A673 (cell line): Measurements from ENCODE around the gene STOX1. TPM values are rescaled to one million over a fixed set of nuclear protein-coding genes. Genes with fewer than 3 reads are reported as not detected.

ENCODE experiments used
- Bru-seq: library from RNA; stranded (reverse); fragments of 400-500 nt; gene quantifications from one replicate; lab custom pipeline; 2021; lab: Mats Ljungman, UMichigan
- BruChase-seq, 2 experiments: library from RNA; stranded (reverse); fragments of 400-500 nt; gene quantifications; one replicate each; lab custom pipeline; 2021; lab: Mats Ljungman, UMichigan
- BruUV-seq: library from RNA; stranded (reverse); fragments of 400-500 nt; replicated peaks from 2 replicates; lab custom pipeline; 2021; lab: Mats Ljungman, UMichigan
- CTCF ChIA-PET: fragments of 300-600 bp; sonication (Branson Sonifier 250); formaldehyde crosslinking; loops from one replicate; lab custom pipeline; 2022; ENCODE audit warnings: antibody characterized with exemption; lab: Charles Lee
- POLR2A ChIA-PET: fragments of 300-600 bp; sonication (Branson Sonifier 250); formaldehyde crosslinking; loops from one replicate; lab custom pipeline; 2022; ENCODE audit warnings: antibody characterized with exemption; ENCODE audit not compliant: low non-redundant PET; lab: Charles Lee
- DNase-seq: peaks from one replicate; pipeline ENCODE4 v3.0.0-alpha.2; 2015; ENCODE audit warnings: low spot score
- H3K27ac ChIP-seq: fragments of 200-600 bp; sonication (generic); 2 replicates; pipeline ENCODE4 v1.5.1; 2016; ENCODE audit warnings: mixed run types, low read depth, mild to moderate bottlenecking, mixed read lengths, antibody characterized with exemption, low read length; ENCODE audit not compliant: poor library complexity, severe bottlenecking
- H3K27me3 ChIP-seq: fragments of 200-600 bp; sonication (generic); replicated peaks from 2 replicates; pipeline ENCODE4 v1.6.1; 2017; ENCODE audit warnings: mixed run types, low read depth, mild to moderate bottlenecking, mixed read lengths, antibody characterized with exemption, low read length; ENCODE audit not compliant: insufficient read depth, poor library complexity
- H3K36me3 ChIP-seq: fragments of 200-600 bp; sonication (generic); 2 replicates; pipeline ENCODE4 v1.6.1; 2016; ENCODE audit warnings: mixed run types, mild to moderate bottlenecking, mixed read lengths, antibody characterized with exemption, low read length; ENCODE audit not compliant: insufficient read depth, poor library complexity, severe bottlenecking
- H3K4me1 ChIP-seq: fragments of 200-600 bp; sonication (generic); 2 replicates; pipeline ENCODE4 v1.6.1; 2017; ENCODE audit warnings: mixed run types, mild to moderate bottlenecking, mixed read lengths, antibody characterized with exemption, low read length; ENCODE audit not compliant: insufficient read depth, poor library complexity, severe bottlenecking
- H3K4me3 ChIP-seq: fragments of 200-600 bp; sonication (generic); 2 replicates; pipeline ENCODE4 v1.5.1; 2016; ENCODE audit warnings: low read depth, mixed run types, mild to moderate bottlenecking, mixed read lengths, low read length; ENCODE audit not compliant: poor library complexity, severe bottlenecking
- H3K9me3 ChIP-seq: fragments of 200-600 bp; sonication (generic); 2 replicates; pipeline ENCODE4 v1.6.1; 2016; ENCODE audit warnings: mixed run types, low read depth, mild to moderate bottlenecking, mixed read lengths, antibody characterized with exemption, low read length; ENCODE audit not compliant: poor library complexity, severe bottlenecking
- CTCF ChIP-seq: fragments of 300-800, 200-600 bp; sonication (generic); conservative IDR thresholded peaks from 2 replicates; pipeline ENCODE4 v1.5.1; 2017; ENCODE audit warnings: low read depth, mild to moderate bottlenecking, antibody characterized with exemption, low read length, moderate library complexity, mixed read lengths
- EZH2 ChIP-seq: fragments of 200-600 bp; sonication (generic); IDR thresholded peaks from 2 replicates; pipeline ENCODE4 v1.6.1; 2017; ENCODE audit warnings: borderline replicate concordance, low read depth, mild to moderate bottlenecking, mixed read lengths, antibody characterized with exemption, low read length; ENCODE audit not compliant: poor library complexity, severe bottlenecking
- intact Hi-C: fragments of 100-400 bp; cut with micrococcal nuclease; formaldehyde crosslinking; loops from one replicate; pipeline ENCODE4 v1.10.0; 2022; ENCODE audit not compliant: unreplicated experiment
- long read RNA-seq: library from polyadenylated mRNA; stranded (forward); transcript quantifications from one replicate; pipeline ENCODE4 v2.0.0, GENCODE V29; 2022
- total RNA-seq: library from RNA; stranded (reverse); gene quantifications from 2 replicates; pipeline ENCODE4 v1.2.3, GENCODE V29; 2021

The STOX1 gene, protein sequence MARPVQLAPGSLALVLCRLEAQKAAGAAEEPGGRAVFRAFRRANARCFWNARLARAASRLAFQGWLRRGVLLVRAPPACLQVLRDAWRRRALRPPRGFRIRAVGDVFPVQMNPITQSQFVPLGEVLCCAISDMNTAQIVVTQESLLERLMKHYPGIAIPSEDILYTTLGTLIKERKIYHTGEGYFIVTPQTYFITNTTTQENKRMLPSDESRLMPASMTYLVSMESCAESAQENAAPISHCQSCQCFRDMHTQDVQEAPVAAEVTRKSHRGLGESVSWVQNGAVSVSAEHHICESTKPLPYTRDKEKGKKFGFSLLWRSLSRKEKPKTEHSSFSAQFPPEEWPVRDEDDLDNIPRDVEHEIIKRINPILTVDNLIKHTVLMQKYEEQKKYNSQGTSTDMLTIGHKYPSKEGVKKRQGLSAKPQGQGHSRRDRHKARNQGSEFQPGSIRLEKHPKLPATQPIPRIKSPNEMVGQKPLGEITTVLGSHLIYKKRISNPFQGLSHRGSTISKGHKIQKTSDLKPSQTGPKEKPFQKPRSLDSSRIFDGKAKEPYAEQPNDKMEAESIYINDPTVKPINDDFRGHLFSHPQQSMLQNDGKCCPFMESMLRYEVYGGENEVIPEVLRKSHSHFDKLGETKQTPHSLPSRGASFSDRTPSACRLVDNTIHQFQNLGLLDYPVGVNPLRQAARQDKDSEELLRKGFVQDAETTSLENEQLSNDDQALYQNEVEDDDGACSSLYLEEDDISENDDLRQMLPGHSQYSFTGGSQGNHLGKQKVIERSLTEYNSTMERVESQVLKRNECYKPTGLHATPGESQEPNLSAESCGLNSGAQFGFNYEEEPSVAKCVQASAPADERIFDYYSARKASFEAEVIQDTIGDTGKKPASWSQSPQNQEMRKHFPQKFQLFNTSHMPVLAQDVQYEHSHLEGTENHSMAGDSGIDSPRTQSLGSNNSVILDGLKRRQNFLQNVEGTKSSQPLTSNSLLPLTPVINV
- total RNA-seq (2.1 and 2.4 TPM in 2 replicates), Bru-seq, nascent RNA (percentile 44 among the genes with signal in this experiment), BruChase-seq, experiment 1, labeled RNA remaining after a 2-hour chase (percentile 52 among the genes with signal in this experiment), BruChase-seq, experiment 2, labeled RNA remaining after a 6-hour chase (percentile 59 among the genes with signal in this experiment)
- long read RNA-seq, partial matches to known transcripts: 0 of 1 reads
- long read RNA-seq, other reads (novel, unspliced or antisense): 0 of 1 reads

- Histone ChIP-seq H3K36me3 (no peaks in the 10 kb centered on the region), H3K27ac (peak within 1 kb of the TSS; percentile 55), H3K9me3 (no peaks in the 10 kb centered on the region), H3K4me3 (peak within 1 kb of the TSS; percentile 66), H3K27me3 (no peaks in the 10 kb centered on the region), H3K4me1 (no peaks in the 10 kb centered on the region)
- TF ChIP-seq EZH2 (no peak), CTCF (no peak)
- peak; percentile 83 for DNase-seq
- BruUV-seq: no TSS peak
- intact Hi-C loops: no loop called here
- ChIA-PET POLR2A (interaction anchor here (0.6 kb wide), 1 partner anchor 47 kb away, joined by 3 read pairs; no protein-coding TSS in a partner anchor), CTCF (interaction anchor here (0.5 kb wide), 1 partner anchor 13 kb away, joined by 6 read pairs; no protein-coding TSS in a partner anchor)
Measured at GRCh38 chr10:68826764-68827591, at the start of gene STOX1. Gene STOX1 (plus strand): TSS chr10:68827531. CDS start chr10:68827624, 93 bp downstream.

DNA sequence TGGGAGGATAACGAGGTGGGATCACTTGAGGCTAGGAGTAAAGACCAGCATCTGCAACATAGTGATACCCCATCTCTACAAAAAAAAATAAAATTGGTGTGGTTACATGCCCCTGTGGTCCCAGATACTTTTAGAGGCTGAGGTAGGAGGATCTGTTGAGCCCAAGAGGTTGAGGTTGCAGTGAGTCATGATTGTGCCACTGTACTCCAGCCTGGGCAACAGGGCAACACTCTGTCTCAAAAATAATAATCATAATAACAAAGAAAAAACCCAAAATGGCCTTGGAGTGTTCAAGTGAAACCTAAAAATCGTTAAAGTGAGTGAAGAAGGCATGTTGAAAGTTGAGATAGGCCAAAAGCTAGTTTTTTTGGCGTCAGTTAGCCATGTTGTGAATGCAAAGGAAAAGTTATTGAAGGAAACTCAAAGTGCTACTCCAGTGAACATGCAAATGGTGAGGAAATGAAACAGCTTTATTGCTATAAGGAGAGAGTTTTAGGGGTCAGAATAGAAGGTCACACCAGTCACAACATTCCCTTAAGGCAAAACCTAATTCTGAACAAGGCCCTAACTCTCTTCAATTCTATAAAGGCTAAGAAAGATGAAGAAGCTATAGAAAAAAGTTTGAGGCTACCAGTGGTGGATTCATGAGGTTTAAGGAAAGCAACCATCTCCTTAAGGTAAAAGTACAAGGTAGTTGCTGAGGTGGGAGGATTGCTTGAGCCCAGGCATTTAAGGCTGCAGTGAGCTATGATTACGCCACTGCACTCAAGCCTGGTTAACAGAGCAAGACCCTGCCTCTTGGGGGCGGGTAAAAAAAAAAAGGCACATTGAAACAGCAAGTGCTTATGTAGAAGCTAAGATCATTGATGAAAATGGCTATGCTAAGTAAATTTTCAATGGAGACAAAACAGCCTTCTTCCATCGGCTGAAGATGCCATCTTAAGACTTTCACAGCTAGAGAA lies 45.4 kb upstream of the STOX1 start:
- no peaks in the 10 kb centered on the region for H3K9me3 ChIP-seq
- H3K36me3 ChIP-seq: peaks cover 70% of the 10 kb centered on the region
- H3K4me1 ChIP-seq: no peaks in the 10 kb centered on the region
- no peak for DNase-seq
- BruUV-seq: TSS peak; percentile 20
- TF ChIP-seq EZH2 (no peak), CTCF (no peak)
- CTCF ChIA-PET: no interaction called here
- POLR2A ChIA-PET: no interaction called here
- H3K27ac ChIP-seq: no peak overlapping the region
- intact Hi-C loops: loop anchor here (5.0 kb wide), 1 partner anchor 35 kb away; no protein-coding TSS in a partner anchor
- H3K27me3 ChIP-seq: no peaks in the 10 kb centered on the region
- no peak overlapping the region for H3K4me3 ChIP-seq
